ENCODE results near the gene DCTPP1.
"Not testable (repeated sequence)": the region's sequence is repeated elsewhere in the genome, so short reads cannot be mapped to it uniquely, and the experiment has no call there.

Gene DCTPP1
- total RNA-seq = 8.4 to 12.1 reads per million in 2 donors

GRCh38 chr16:30429678-30430427 lies at the start of gene DCTPP1:
Gene DCTPP1 (minus strand): TSS chr16:30430030. CDS start chr16:30429980, 50 bp downstream.
- DNase-seq = peak; percentile 82 to 100 (median 94)

- no peak for DNase-seq
These were observed 49.1 kb upstream of the DCTPP1 start for GRCh38 chr16:30478766-30479478.

GRCh38 chr16:30477773-30478172 lies 47.9 kb upstream of the DCTPP1 start:
- not testable (repeated sequence) for DNase-seq

GRCh38 chr16:30476991-30477390 lies 47.2 kb upstream of the DCTPP1 start:
- DNase-seq = no peak

GRCh38 chr16:30474684-30475083 lies 44.9 kb upstream of the DCTPP1 start:
- no peak for DNase-seq

- DNase-seq = peak in 1 of 5 experiments; percentile 33
These were observed 44.2 kb upstream of the DCTPP1 start for GRCh38 chr16:30474074-30474452.

GRCh38 chr16:30473231-30474073 lies 43.6 kb upstream of the DCTPP1 start:
- peak in 4 of 5 experiments; percentile 36 to 64 (median 58) for DNase-seq

GRCh38 chr16:30472328-30472942 lies 42.6 kb upstream of the DCTPP1 start, which contains the start of gene ITGAL:
Gene ITGAL (plus strand): TSS chr16:30472742. CDS start chr16:30472838, 96 bp downstream.
- DNase-seq = peak; percentile 35 to 98 (median 68)

DNA sequence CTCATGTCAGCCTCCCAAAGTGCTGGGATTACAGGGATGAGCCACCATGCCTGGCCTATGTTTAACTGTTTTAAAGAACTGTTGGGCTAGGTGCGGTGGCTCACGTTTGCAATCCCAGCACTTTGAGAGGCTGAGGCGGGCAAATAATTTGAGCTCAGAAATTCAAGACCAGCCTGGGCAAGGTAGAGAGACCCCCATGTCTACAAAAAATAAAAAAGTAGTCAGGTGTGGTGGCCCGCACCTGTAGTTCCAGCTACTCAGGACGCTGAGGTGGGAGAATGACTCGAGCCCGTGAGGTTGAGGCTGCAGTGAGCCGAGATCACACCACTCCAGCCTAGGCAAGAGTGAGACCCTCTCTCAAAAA lies 40.8 kb upstream of the DCTPP1 start:
- no peak for DNase-seq

- DNase-seq = peak in 1 of 5 experiments; percentile 64
These were observed 40.3 kb upstream of the DCTPP1 start for GRCh38 chr16:30470170-30470512.

GRCh38 chr16:30464078-30464477 lies 34.2 kb upstream of the DCTPP1 start:
- no peak for DNase-seq

DNA sequence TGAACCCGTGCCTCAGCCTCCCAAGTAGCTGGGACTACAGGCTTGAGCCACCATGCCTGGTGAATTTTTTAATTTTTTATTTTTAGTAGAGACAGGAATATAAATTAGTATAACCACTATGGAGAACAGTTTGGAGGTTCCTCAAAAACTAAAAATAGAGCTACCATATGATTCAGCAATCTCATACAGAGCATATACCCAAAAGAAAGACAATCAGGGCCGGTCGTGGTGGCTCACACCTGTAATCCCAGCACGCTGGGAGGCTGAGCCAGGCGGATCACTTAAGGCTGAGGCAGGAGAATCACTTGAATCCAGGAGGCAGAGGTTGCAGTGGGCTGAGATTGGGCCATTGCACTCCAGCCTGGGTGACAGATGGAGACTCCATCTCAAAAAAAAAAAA lies 31.6 kb upstream of the DCTPP1 start:
- not testable (repeated sequence) for DNase-seq

DNA sequence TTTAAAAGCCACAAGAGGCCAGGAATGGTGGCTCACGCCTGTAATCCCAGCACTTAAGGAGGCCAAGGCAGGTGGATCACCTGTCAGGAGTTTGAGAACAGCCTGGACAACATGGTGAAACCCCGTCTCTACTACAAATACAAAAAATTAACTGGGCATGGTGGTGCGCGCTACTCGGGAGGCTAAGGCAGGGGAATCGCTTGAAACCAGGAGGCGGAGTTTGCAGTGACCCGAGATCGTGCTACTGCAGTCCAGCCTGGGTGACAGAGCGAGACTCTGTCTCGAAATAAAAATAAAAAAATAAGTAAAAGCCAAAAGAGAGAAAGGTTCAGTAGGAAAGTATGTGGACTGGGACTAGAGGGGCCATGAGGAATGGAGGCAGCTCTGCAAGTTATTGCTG lies 29.6 kb upstream of the DCTPP1 start:
- no peak for DNase-seq

- peak in 4 of 5 experiments; percentile 47 to 99 (median 83) for DNase-seq
These were observed 28.9 kb upstream of the DCTPP1 start for GRCh38 chr16:30458561-30459394.

DNA sequence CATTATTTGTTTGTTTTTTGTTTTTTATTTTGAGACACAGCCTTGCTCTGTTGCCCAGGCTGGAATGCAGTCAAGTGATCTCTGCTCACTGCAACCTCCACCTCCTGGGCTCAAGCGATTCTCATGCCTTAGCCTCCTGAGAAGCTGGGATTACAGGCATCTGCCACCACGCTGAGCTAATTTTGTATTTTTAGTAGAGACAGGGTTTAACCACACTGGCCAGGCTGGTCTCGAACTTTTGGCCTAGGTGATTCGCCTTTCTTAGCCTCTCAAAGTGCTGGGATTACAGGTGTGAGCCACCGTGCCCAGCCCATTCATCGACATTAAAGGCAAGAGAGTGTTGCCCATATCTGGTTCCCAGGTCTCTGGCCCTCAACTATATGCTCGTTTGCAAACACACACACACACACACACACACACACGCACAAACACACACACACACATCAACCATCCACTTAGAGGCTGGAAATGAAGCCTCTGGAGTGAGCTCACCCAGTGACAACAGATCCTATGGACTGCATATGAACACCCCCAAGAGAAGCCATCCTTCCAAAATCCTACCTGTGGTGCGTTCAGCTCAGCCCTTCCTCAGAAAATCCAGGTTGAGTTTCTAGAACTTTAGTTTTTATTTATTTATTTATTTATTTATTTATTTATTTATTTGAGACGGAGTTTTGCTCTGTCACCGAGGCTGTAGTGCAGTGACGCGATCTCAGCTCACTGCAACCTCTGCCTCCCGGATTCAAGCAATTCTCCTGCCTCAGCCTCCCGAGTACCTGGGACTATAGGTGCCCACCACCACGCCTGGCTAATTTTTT lies 28.1 kb upstream of the DCTPP1 start:
- peak in 1 of 5 experiments; percentile 55 for DNase-seq

- no peak for DNase-seq
These were observed 27.4 kb upstream of the DCTPP1 start for GRCh38 chr16:30457256-30457655.

- DNase-seq = no peak
These were observed 26.5 kb upstream of the DCTPP1 start for GRCh38 chr16:30456302-30456701.

- not testable (repeated sequence) for DNase-seq
These were observed 23.1 kb upstream of the DCTPP1 start for GRCh38 chr16:30452709-30453580.

- DNase-seq = no peak
These were observed 19.2 kb upstream of the DCTPP1 start for GRCh38 chr16:30449116-30449435.
